Effector memory CD4-positive, alpha-beta T cell (primary cell): ENCODE data around the gene PIP4K2A.

ENCODE experiments used
- DNase-seq, 3 donors: peaks; one replicate each; pipeline ENCODE4 v3.0.0-alpha.2; 2020
- H3K27ac ChIP-seq: 2 replicates; pipeline ENCODE4 v1.7.0; 2013; ENCODE audit warnings: mild to moderate bottlenecking, low read length, moderate library complexity; ENCODE audit not compliant: insufficient read depth, poor library complexity, severe bottlenecking
- H3K27me3 ChIP-seq: replicated peaks from 2 replicates; pipeline ENCODE4 v1.7.0; 2013; ENCODE audit warnings: mild to moderate bottlenecking, low read length; ENCODE audit not compliant: insufficient read depth, control insufficient read depth, poor library complexity, severe bottlenecking
- H3K36me3 ChIP-seq: 2 replicates; pipeline ENCODE4 v1.7.0; 2013; ENCODE audit warnings: mild to moderate bottlenecking, low read length, moderate library complexity; ENCODE audit not compliant: control insufficient read depth, insufficient read depth
- H3K4me1 ChIP-seq: 2 replicates; pipeline ENCODE4 v1.7.0; 2013; ENCODE audit warnings: low read length, mild to moderate bottlenecking; ENCODE audit not compliant: control insufficient read depth, insufficient read depth, poor library complexity, severe bottlenecking
- H3K4me3 ChIP-seq: 2 replicates; pipeline ENCODE4 v1.7.0; 2013; ENCODE audit warnings: low read length, low read depth, mild to moderate bottlenecking; ENCODE audit not compliant: insufficient read depth, poor library complexity, severe bottlenecking
- H3K9me3 ChIP-seq: 2 replicates; pipeline ENCODE4 v1.7.0; 2013; ENCODE audit warnings: mild to moderate bottlenecking, low read length, moderate library complexity; ENCODE audit not compliant: control insufficient read depth

Gene PIP4K2A

DNA sequence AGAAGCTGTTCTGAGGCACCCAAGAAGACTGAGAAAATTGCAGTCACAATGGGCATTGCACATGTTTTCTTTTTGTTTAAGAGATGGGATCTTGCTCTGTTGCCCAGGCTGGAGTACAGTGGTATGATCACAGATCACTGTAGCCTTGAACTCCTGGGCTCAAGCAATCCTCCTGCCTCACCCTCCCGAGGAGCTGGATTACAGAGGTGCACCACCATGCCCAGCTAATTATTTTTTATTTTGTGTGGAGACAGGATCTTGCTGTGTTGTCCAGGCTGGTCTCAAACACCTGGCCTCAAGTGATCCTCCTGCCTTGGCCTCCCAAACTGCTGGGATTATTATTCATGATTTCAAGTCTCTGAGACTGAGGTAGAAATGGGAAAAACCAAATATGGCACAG lies 168.7 kb downstream of the PIP4K2A start:
- no peak overlapping the region for H3K27ac ChIP-seq
- DNase-seq: no peak
- no peaks in the 10 kb centered on the region for H3K4me1 ChIP-seq
- H3K36me3 ChIP-seq: peaks cover 89% of the 10 kb centered on the region
- no peak overlapping the region for H3K4me3 ChIP-seq
- H3K9me3 ChIP-seq: no peaks in the 10 kb centered on the region
- no peaks in the 10 kb centered on the region for H3K27me3 ChIP-seq

DNA sequence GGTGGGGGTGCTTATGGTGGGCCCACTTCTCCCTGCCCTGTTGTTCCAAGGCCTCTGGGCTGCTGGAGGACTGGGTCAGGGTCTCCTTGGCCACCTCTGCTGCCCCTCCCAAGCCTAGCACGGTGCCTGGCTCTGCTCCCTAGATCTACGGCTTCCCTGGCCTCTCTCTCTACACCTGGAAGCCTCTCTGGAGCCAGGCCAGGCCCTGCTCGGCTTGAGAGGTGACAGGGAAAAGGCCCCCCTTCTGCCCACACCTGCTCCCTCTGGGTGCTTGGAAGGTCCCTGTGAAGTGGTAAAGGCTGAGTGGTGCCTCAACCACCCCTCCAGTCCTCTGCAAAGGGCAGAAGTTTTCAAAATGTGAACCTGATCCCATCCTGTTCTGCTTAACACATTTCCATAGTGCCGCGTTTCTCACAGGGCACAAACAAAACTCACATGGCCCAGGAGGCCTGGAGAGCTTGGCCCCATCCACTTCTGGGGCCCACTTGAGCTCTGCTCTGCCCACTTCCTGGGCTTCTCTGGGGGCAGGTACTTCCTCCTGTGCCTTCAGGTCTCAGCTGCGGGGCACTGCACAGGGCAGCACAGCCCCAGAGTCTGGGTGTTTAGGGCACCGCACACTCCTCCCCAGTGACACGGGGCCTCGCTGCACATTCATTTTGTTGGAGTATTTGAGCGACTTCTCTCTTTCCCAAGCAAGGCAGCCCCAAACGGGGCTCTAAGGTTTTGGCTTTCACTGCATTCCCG lies 169.9 kb downstream of the PIP4K2A start:
- no peaks in the 10 kb centered on the region for H3K4me1 ChIP-seq
- H3K9me3 ChIP-seq: no peaks in the 10 kb centered on the region
- no peak overlapping the region for H3K4me3 ChIP-seq
- no peaks in the 10 kb centered on the region for H3K27me3 ChIP-seq
- no peak overlapping the region for H3K27ac ChIP-seq
- peaks cover 90% of the 10 kb centered on the region for H3K36me3 ChIP-seq
- no peak for DNase-seq

DNA sequence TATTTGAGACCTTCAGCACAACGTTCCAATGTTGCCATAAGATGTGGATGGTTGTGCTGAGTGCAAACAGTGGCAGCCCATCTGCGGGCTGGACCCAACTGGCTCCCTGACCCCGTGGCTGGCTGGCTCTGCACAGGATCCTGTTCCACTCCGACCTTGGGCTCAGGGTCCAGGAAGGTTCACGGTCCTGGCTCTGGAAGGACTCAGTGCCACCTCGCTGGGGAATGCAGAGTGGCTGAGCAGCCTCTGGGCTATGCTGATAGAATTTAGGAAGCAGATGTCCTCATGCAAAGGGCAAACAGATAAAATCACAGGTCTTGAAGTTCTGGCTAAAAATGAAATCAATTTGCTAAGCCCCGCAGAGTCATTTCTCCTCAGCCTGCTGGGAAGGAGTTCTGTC lies 171.6 kb downstream of the PIP4K2A start:
- H3K4me3 ChIP-seq: no peak overlapping the region
- peaks cover 94% of the 10 kb centered on the region for H3K36me3 ChIP-seq
- H3K27me3 ChIP-seq: no peaks in the 10 kb centered on the region
- H3K4me1 ChIP-seq: no peaks in the 10 kb centered on the region
- H3K9me3 ChIP-seq: no peaks in the 10 kb centered on the region
- no peak overlapping the region for H3K27ac ChIP-seq
- DNase-seq: no peak

DNA sequence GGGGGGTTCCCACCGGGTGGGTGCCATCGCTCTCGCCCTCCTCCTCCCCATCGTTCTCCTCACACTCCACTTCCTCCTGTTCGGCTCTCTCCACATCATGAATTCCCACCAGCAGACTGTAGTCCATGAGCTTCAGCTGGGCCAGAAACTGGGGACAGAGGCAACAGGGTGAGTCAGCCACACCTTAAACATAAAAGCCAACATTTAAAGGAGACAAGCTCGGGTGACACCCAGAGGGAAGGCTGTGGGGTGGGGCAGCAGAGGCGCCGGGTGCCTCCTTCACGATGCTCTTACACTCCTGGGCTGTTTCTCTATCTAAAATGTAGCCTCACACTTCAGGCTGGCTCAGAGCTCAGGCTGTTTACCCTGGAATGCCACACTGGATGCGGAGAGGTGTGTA lies 172.5 kb downstream of the PIP4K2A start:
- Histone ChIP-seq H3K4me1 (no peaks in the 10 kb centered on the region), H3K4me3 (no peak overlapping the region), H3K27me3 (no peaks in the 10 kb centered on the region), H3K9me3 (no peaks in the 10 kb centered on the region), H3K27ac (no peak overlapping the region), H3K36me3 (peaks cover 94% of the 10 kb centered on the region)
- DNase-seq: no peak

DNA sequence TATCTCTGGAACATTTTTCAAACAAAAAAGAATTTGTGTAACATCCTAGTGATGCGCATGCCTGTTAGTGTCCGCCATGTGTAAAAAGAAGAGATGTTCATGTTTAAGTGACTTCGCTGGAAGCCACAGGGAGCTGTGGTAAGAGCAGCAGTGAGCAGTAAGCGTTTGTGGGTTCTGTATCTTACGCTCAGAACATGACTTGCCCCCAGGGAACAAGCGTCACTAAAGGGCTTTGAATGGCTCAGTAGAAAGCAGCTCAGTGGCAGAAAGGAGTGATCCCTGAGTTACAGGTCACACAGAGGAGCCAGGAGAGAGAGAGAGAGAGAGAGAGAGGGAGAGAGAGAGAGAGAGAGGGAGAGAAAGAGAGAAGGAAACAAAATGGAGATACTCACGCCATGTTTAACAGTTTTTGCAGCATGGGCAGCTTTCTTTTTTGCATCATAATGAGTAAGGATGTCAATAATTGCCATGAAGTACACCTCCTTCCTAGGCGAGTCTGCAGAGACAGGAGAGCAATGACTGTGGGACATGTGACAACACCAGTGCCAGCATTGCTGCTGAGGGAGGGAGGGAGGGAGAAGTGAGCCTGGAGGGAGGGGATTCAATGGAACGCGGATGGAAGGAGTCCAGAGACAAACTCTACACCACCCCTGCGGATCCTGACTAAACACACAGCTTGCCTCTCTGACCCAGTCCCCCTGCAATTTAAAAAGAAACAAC lies 174.6 kb downstream of the PIP4K2A start:
- H3K4me1 ChIP-seq: no peaks in the 10 kb centered on the region
- no peak for DNase-seq
- no peaks in the 10 kb centered on the region for H3K27me3 ChIP-seq
- no peak overlapping the region for H3K4me3 ChIP-seq
- peaks cover 89% of the 10 kb centered on the region for H3K36me3 ChIP-seq
- no peaks in the 10 kb centered on the region for H3K9me3 ChIP-seq
- no peak overlapping the region for H3K27ac ChIP-seq

DNA sequence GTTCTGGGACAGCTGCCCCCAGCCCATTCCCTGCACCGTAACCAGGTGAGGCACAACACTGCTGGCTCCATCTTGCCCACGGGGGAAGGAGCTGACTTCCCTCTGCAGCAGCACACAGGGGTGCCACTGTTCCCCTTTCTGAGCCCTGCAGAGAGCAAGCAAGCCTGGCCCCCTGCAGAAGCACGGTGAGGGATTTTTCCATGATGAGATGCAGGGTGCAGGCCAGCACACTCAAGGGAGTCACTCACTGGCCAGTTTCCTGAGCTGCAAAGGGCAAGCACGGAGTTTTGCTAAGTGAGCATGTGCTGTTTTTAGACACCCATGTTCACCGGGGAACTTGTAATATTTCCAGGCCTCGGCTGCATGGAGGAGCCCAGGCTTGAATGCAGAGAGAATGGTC lies 176.6 kb downstream of the PIP4K2A start:
- H3K27ac ChIP-seq: no peak overlapping the region
- no peak for DNase-seq
- no peak overlapping the region for H3K4me3 ChIP-seq
- H3K9me3 ChIP-seq: no peaks in the 10 kb centered on the region
- H3K4me1 ChIP-seq: no peaks in the 10 kb centered on the region
- H3K27me3 ChIP-seq: no peaks in the 10 kb centered on the region
- peaks cover 69% of the 10 kb centered on the region for H3K36me3 ChIP-seq

DNA sequence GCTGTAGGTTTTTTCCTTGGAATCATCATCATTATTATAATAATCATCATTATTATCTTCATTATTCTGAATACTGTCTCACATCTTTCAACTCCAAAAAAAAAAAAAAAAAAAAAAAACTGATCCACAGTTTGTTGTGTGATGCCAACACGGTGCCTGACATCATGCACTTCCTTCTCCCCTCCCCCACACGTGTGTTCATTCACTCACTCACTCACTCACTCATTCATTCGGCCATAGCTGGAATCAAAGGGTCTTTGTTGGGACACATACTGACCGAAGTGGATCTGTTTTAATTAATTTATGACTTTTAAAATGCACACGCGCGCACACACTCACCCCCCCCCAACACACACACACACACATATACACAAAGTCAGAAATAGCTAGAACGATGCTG lies 177.8 kb downstream of the PIP4K2A start:
- peaks cover 58% of the 10 kb centered on the region for H3K36me3 ChIP-seq

DNA sequence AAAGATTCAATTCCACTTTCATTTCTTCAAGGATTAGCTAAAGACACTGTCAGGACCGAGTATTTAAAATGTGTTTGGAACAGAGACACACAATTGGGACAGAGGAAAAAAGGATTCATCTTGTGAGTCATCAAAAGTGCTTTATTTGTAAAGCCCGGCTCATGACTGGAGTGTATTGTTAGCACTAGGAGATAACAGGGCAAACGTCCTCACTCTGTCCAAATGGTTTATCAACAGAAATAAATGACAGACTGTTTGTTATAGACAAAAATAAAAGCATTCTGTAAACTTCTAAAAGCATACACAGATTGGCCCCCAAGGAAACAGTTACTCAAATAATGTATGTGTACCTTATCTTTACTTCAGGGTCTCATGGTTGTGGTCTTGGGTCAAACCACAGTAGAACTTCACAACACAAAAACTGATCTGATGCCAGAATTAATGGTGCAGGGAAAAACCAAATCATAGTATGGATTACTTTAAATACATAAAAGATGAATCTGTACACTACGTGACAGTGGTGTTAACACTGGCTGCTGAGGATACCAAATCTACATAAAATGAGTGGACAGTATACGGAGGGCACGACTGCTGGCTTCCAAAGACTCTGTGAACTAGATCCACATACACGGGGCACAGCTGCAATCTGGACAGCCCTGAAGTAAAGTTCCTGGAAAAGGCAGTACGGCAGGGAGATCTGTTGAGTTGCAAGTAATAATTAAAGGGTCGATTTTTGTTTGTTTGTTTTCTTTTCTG lies 179.4 kb downstream of the PIP4K2A start:
- Histone ChIP-seq H3K27me3 (no peaks in the 10 kb centered on the region), H3K4me1 (no peaks in the 10 kb centered on the region), H3K36me3 (peaks cover 42% of the 10 kb centered on the region), H3K4me3 (no peak overlapping the region), H3K27ac (no peak overlapping the region), H3K9me3 (no peaks in the 10 kb centered on the region)
- DNase-seq: no peak

More for the DNA sequence above, 177.8 kb downstream of the PIP4K2A start:
- H3K27me3 ChIP-seq: no peaks in the 10 kb centered on the region
- H3K27ac ChIP-seq: no peak overlapping the region
- H3K9me3 ChIP-seq: no peaks in the 10 kb centered on the region
- H3K4me1 ChIP-seq: no peaks in the 10 kb centered on the region
- no peak overlapping the region for H3K4me3 ChIP-seq
- DNase-seq: no peak

DNA sequence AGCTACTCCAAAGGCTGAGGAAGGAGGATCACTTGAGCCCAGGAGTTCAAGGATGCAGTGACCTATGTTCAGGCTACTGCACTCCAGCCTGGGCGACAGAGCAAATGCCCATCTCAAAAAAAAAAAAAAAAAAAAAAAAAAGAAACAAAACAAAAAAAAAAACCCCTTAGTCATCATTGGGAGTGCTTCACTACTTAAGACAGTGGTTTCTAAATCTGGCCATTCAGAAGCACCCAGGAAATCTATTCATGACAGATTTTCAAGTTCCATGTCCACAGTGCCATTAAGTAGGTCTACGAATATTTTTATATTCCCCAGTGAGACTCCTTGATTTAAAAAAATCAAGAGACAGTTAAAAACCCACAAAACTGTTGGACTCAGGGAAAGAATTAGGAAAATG lies 182.9 kb downstream of the PIP4K2A start:
- no peak for DNase-seq
- no peak overlapping the region for H3K4me3 ChIP-seq
- no peaks in the 10 kb centered on the region for H3K4me1 ChIP-seq

DNA sequence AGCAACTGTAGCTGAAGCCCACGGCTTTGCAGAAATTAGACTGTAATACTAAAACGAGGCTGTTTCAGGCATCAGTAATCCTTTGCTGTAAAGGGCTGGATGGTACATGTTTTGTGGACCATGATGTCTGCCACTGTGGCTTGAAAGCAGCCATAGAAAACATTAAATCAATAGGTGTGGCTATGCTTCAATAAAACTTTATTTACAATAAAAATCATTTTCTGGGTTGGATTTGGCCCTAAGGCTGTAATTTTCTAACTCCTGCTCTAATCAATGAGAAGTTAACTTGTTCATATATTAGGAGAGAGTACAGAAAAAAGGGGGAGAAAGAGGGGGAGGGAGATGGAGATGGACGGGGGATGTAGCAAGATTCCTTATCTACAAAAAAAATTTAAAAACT lies 183.4 kb downstream of the PIP4K2A start:
- no peaks in the 10 kb centered on the region for H3K4me1 ChIP-seq
- no peak overlapping the region for H3K27ac ChIP-seq
- H3K4me3 ChIP-seq: no peak overlapping the region
- DNase-seq: no peak
- H3K27me3 ChIP-seq: no peaks in the 10 kb centered on the region
- H3K9me3 ChIP-seq: peaks cover 21% of the 10 kb centered on the region
- peaks cover 3% of the 10 kb centered on the region for H3K36me3 ChIP-seq

More for the DNA sequence above, 182.9 kb downstream of the PIP4K2A start:
- no peaks in the 10 kb centered on the region for H3K27me3 ChIP-seq
- peaks cover 6% of the 10 kb centered on the region for H3K36me3 ChIP-seq
- H3K9me3 ChIP-seq: peaks cover 18% of the 10 kb centered on the region
- H3K27ac ChIP-seq: no peak overlapping the region
